Measurements from ENCODE around the gene SLC25A48.

The SLC25A48 gene

DNA sequence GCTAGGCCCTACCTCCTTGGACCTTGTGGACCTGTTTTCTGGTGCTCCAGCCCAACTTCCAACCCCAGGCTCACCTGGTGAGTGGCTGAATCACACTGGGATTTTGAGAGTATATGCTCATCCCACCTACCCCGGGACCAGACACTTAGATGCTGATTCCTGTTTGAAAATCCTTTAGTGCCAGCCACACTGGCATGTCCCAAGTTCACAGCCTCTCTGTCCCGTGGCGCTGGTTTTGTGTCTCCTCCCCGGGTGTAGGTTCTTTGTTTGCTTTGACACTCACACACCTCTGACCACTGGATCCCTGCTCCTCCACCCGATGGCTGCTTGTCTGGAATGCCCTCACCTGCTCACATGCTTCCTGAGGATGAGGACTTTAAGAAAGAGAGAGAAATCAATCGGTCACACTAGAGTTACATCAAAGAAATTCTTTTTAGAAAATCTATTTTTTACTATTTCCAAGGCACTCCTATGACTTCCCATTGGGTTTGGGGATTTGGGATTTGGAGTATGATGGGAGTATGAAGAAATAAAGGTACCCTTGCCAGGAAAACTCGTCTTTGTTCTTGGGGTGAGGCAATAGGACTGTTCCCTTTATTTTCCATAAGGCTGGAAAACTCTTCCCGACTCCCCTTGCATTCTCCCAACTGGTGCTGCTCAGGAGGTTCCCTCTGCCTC lies 7.3 kb upstream of the SLC25A48 start:
- Histone ChIP-seq H3K27me3 (peaks cover 0 to 20% of the 10 kb centered on the region in 2 donors), H3K27ac (no peak overlapping the region), H3K9me3 (no peaks in the 10 kb centered on the region), H3K4me3 (no peak overlapping the region), H3K4me1 (no peaks in the 10 kb centered on the region), H3K36me3 (no peaks in the 10 kb centered on the region)
- no peak for DNase-seq
- TF ChIP-seq, protein P1, sequence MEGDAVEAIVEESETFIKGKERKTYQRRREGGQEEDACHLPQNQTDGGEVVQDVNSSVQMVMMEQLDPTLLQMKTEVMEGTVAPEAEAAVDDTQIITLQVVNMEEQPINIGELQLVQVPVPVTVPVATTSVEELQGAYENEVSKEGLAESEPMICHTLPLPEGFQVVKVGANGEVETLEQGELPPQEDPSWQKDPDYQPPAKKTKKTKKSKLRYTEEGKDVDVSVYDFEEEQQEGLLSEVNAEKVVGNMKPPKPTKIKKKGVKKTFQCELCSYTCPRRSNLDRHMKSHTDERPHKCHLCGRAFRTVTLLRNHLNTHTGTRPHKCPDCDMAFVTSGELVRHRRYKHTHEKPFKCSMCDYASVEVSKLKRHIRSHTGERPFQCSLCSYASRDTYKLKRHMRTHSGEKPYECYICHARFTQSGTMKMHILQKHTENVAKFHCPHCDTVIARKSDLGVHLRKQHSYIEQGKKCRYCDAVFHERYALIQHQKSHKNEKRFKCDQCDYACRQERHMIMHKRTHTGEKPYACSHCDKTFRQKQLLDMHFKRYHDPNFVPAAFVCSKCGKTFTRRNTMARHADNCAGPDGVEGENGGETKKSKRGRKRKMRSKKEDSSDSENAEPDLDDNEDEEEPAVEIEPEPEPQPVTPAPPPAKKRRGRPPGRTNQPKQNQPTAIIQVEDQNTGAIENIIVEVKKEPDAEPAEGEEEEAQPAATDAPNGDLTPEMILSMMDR (IDR thresholded peaks at IDR 0.05): no peak
- intact Hi-C loops (cut with DNase I; ENCODE audit: low total_unique reads): no loop called here

DNA sequence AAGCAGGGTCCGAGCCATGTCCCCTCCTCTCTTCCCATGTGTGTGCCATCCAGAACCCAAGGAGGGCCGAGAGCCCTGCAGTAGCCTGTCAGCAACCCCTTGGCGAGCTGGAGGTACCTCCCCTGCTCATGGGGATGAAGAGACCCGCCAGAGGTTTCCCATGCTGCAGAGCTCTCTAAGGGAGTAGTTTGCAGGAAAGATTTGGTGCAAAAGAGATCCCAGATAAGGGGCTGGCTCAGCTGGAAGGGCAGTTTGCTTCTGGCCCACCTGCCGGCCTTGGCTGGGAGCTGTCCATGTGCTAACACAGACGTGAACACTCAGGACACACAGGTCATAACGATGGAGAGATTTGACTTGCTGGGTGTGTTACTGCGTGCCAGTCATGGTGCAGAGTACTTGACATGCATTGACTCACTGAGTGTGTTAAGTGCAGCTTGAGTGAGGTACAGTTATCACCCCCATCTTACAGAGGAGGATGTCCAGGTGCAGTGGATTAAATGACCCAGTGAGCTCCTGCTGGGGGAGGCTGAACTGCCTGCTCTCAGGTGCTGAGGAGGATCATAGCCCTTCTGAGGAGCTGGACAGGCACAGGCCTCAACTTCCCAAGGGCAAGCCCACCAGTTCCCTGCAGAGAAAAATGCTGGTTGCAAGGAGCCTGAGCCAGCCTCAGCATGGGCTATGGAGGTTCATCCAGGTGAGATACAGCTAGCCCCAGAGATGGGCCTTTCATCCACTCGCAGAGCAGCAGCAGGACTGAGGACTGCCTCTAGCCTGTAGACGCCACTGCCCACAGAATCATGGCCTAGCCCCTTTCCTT lies 6.3 kb upstream of the SLC25A48 start:
- Histone ChIP-seq H3K27ac (no peak overlapping the region), H3K27me3 (peaks cover 0 to 31% of the 10 kb centered on the region in 2 donors), H3K4me3 (no peak overlapping the region), H3K4me1 (no peaks in the 10 kb centered on the region), H3K36me3 (no peaks in the 10 kb centered on the region), H3K9me3 (no peaks in the 10 kb centered on the region)
- TF ChIP-seq, protein P1 (IDR thresholded peaks at IDR 0.05): no peak
- intact Hi-C loops (cut with DNase I; ENCODE audit: low total_unique reads): no loop called here
- DNase-seq: no peak

DNA sequence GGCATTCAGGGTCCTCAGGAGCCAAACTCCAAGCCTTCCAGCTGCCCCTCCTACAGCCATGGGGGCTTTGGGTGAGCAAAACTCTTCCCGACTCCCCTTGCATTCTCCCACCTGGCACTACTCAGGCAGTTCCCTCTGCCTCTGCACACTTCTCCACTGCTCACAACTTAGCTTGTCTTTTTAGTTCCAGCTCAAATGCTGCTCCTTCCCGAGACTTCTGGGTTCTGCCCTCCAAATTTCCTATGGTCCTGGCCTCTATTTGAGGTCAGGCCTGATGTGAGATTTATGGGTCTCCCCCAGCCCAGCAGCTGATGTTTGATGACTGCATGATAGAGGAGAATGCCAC lies 5.7 kb upstream of the SLC25A48 start:
- Histone ChIP-seq H3K27me3 (peaks cover 0 to 37% of the 10 kb centered on the region in 2 donors), H3K4me3 (no peak overlapping the region), H3K4me1 (no peaks in the 10 kb centered on the region), H3K27ac (no peak overlapping the region), H3K36me3 (no peaks in the 10 kb centered on the region), H3K9me3 (no peaks in the 10 kb centered on the region)
- TF ChIP-seq, protein P1 (IDR thresholded peaks at IDR 0.05): no peak
- no peak for DNase-seq
- intact Hi-C loops (cut with DNase I; ENCODE audit: low total_unique reads): no loop called here

DNA sequence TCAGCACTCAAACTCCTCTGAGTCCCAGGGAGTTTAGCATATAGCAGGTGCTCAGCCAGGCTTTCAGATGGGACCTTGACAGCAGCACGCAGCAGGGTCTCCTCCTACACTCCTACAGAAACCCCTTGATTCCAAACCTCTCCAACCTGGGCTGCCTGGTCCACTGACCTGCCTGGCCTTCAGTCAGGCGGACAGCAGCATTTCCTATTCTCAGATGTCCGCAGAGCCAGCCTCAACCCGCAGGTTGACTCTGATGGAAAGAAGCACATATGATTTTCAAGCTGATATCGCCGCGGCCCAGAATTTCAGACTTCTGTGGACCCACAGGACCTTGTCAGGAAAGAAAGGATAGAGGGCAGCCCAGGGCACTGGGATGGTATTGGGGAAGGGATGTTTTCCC lies 5.3 kb upstream of the SLC25A48 start:
- Histone ChIP-seq H3K27me3 (peaks cover 0 to 41% of the 10 kb centered on the region in 2 donors), H3K4me3 (no peak overlapping the region), H3K27ac (no peak overlapping the region), H3K4me1 (peaks cover 0 to 3% (median under 1%) of the 10 kb centered on the region in 4 donors), H3K9me3 (no peaks in the 10 kb centered on the region), H3K36me3 (no peaks in the 10 kb centered on the region)
- DNase-seq: no peak
- TF ChIP-seq, protein P1 (IDR thresholded peaks at IDR 0.05): no peak
- intact Hi-C loops (cut with DNase I; ENCODE audit: low total_unique reads): no loop called here

DNA sequence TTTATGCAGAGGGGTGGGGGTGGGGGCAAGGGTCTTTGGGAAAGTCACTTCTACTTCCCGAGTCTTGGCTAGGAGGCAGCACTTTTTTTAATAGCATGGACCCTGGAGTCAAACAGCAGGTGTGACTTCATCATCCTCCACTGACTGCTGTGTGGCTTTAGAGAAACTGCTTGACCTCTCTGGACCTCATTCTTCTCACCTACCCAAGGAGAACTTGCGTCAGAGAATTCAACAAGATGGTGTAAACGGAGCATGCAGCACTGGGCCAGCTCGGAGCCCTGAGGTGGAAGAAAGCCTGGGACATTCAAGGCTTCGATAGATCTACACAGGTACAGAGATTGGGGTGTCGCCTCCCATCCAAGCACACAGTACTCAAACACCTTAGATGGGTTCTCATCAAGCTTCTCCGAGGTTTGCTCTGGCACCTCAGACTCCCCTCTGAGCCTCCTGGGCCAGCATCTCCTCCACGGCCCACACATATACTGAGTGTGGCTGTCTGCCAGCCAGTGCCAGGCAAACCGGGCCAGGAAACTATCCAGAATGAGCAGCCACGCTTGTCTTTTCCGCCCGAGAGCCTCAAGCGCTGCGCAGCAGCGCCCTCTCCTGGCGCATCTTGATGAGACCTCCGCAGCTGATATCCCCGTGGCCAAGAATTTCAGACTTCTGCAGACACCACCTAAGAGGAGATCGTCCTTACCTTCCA lies 4.6 kb upstream of the SLC25A48 start:
- TF ChIP-seq, protein P1 (IDR thresholded peaks at IDR 0.05): peak; percentile 37 to 51
- no peak overlapping the region for H3K4me3 ChIP-seq
- no peak for DNase-seq
- H3K9me3 ChIP-seq: no peaks in the 10 kb centered on the region
- H3K27ac ChIP-seq: no peak overlapping the region
- H3K27me3 ChIP-seq: peaks cover 0 to 47% of the 10 kb centered on the region in 2 donors
- peaks cover 0 to 10% (median 6%) of the 10 kb centered on the region in 4 donors for H3K4me1 ChIP-seq
- intact Hi-C loops (cut with DNase I; ENCODE audit: low total_unique reads): no loop called here
- no peaks in the 10 kb centered on the region for H3K36me3 ChIP-seq
